ENCODE data around the gene IL18R1.

IL18R1 gene

DNA sequence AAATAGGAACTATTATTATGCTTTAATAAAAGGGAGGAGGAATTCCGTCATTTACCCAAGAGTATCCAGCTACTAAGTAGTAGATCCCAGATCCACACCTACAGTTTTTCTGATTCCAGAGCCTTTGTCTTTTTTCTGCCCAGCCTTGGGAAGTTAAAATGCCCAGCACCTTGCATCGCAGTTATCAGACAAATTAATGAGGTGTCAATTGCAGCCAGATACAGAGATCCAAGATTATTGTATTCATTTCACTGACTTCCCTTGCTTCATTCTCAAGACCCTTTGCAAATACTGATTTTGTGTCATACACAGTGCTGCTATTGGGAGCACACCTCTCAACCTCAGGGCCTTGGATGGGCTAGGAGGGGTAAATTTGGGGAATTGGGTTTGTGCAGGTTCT lies 1.1 kb downstream of the IL18R1 start:
- DNase-seq (ENCODE audit: low read depth, low spot score), result no peak
- Histone ChIP-seq H3K9me3 (ENCODE audit: low read depth, low read length) (no peaks in the 10 kb centered on the region), H3K27ac (no peak overlapping the region), H3K36me3 (ENCODE audit: insufficient read depth, low read length) (no peaks in the 10 kb centered on the region), H3K9ac (ENCODE audit: insufficient read length) (no peak overlapping the region), H3K4me3 (no peak overlapping the region)
- TF ChIP-seq FOXP2 (optimal IDR thresholded peaks at IDR 0.05; ENCODE audit: control extremely low read depth, extremely low read length, insufficient read depth) (no peak), POLR2AphosphoS5 (IDR thresholded peaks at IDR 0.05; ENCODE audit: borderline replicate concordance, low read depth, low read length) (no peak)

DNA sequence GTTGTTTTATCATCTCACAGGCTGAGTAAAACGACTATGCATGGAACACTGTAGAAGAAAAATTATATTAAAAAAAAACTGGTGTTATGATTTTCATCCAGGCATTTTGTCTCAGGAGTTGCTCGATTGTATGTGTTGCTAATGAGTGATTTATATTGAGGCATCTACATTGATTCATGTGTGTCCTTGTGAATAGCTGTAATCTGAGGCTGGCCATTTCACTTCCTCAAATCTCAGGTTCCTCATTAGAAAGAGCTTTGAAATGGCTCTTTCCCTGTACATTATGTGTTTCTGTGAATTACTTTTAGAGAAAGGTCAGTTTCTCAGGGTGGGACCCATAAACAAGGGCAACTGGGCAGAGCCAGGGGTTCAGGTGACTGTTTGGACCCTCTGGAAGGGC lies 2.3 kb downstream of the IL18R1 start:
- Histone ChIP-seq H3K9me3 (ENCODE audit: low read depth, low read length) (no peaks in the 10 kb centered on the region), H3K4me3 (no peak overlapping the region), H3K9ac (ENCODE audit: insufficient read length) (no peak overlapping the region), H3K36me3 (ENCODE audit: insufficient read depth, low read length) (no peaks in the 10 kb centered on the region), H3K27ac (no peak overlapping the region)
- TF ChIP-seq EZH2 (IDR thresholded peaks at IDR 0.05), result no peak
- TF ChIP-seq FOXP2 (optimal IDR thresholded peaks at IDR 0.05; ENCODE audit: control extremely low read depth, extremely low read length, insufficient read depth), result no peak
- no peak for TF ChIP-seq POLR2AphosphoS5 (IDR thresholded peaks at IDR 0.05; ENCODE audit: borderline replicate concordance, low read depth, low read length)
- no peak for DNase-seq (ENCODE audit: low read depth, low spot score)

DNA sequence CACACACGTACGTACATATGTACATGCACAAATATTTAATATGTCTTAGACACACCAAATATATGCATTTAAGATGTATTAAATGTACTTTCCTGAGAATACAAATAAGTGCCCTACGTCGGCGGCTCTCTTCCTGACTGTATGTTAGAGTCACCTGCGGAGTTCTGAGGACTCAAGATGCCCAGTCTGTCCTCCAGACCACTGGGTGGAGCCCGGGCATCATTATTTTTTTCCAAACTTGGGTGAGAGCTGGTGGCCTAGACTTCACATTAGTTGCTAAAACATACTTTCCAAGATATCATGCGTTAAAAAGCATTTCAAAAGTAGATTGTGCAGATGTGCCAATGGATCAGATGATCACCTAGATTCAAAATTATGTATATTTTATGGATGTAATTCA lies 2.9 kb downstream of the IL18R1 start:
- no peak overlapping the region for H3K9ac ChIP-seq (ENCODE audit: insufficient read length)
- no peak for DNase-seq (ENCODE audit: low read depth, low spot score)
- no peak overlapping the region for H3K4me3 ChIP-seq
- TF ChIP-seq POLR2AphosphoS5 (IDR thresholded peaks at IDR 0.05; ENCODE audit: borderline replicate concordance, low read depth, low read length) (no peak), EZH2 (IDR thresholded peaks at IDR 0.05) (no peak), FOXP2 (optimal IDR thresholded peaks at IDR 0.05; ENCODE audit: control extremely low read depth, extremely low read length, insufficient read depth) (no peak)
- no peaks in the 10 kb centered on the region for H3K36me3 ChIP-seq (ENCODE audit: insufficient read depth, low read length)
- no peaks in the 10 kb centered on the region for H3K9me3 ChIP-seq (ENCODE audit: low read depth, low read length)
- H3K27ac ChIP-seq, result no peak overlapping the region

DNA sequence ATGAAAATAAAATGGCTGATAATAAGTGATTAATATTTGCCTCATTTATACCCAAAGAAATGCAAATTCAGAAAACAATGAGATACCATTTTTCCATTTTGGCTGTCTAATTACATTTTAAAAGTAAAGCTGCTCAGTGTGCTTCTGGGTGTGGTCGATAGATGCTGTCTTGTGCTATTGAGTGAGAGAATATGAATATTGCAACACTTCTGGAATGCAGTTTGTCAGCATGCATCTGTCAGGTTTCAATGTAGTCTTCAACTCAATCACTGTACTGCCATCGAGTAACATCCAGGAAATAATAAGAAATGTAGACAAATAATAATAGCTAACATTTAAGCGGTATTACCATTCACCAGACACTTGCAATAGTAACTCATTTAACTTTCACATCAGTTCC lies 3.9 kb downstream of the IL18R1 start:
- H3K27ac ChIP-seq, result no peak overlapping the region
- no peak for DNase-seq (ENCODE audit: low read depth, low spot score)
- H3K4me3 ChIP-seq, result no peak overlapping the region
- no peaks in the 10 kb centered on the region for H3K36me3 ChIP-seq (ENCODE audit: insufficient read depth, low read length)
- no peak overlapping the region for H3K9ac ChIP-seq (ENCODE audit: insufficient read length)
- no peaks in the 10 kb centered on the region for H3K9me3 ChIP-seq (ENCODE audit: low read depth, low read length)
- no peak for TF ChIP-seq POLR2AphosphoS5 (IDR thresholded peaks at IDR 0.05; ENCODE audit: borderline replicate concordance, low read depth, low read length)
- TF ChIP-seq EZH2 (IDR thresholded peaks at IDR 0.05), result no peak
- no peak for TF ChIP-seq FOXP2 (optimal IDR thresholded peaks at IDR 0.05; ENCODE audit: control extremely low read depth, extremely low read length, insufficient read depth)

DNA sequence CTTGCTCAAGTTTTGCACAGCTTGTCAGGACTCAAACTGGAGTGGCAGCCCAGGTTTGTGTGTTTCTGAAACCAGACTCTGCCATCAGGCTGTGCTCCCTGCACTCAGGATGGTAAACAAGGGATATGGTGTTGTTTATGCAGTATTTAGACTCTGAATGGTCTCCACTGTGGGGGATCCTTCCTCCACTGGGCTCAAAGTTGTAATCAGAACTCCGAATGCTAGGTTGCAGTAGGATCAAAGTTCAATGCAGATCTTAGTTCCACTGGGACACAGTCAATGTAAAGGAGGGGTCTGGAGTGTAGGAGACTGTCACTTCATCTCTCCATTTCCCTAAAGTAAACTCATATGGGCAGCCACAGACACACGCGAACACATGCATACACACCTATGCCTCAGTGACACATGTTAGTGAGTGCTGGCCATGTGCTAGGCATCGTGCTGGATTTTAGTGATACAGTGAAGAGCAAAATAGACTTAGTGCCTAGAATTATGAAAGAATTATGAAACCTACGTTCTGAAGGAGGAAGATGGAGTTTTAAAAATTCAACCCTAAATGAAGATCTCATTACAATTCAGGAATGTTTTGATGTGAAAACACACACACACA lies 6.1 kb downstream of the IL18R1 start:
- DNase-seq (ENCODE audit: low read depth, low spot score), result no peak
- no peak overlapping the region for H3K4me3 ChIP-seq
- H3K36me3 ChIP-seq (ENCODE audit: insufficient read depth, low read length), result no peaks in the 10 kb centered on the region
- H3K9ac ChIP-seq (ENCODE audit: insufficient read length), result no peak overlapping the region
- H3K9me3 ChIP-seq (ENCODE audit: low read depth, low read length), result no peaks in the 10 kb centered on the region
- no peak overlapping the region for H3K27ac ChIP-seq
- TF ChIP-seq FOXP2 (optimal IDR thresholded peaks at IDR 0.05; ENCODE audit: control extremely low read depth, extremely low read length, insufficient read depth), result no peak
- no peak for TF ChIP-seq EZH2 (IDR thresholded peaks at IDR 0.05)
- TF ChIP-seq POLR2AphosphoS5 (IDR thresholded peaks at IDR 0.05; ENCODE audit: borderline replicate concordance, low read depth, low read length), result no peak

DNA sequence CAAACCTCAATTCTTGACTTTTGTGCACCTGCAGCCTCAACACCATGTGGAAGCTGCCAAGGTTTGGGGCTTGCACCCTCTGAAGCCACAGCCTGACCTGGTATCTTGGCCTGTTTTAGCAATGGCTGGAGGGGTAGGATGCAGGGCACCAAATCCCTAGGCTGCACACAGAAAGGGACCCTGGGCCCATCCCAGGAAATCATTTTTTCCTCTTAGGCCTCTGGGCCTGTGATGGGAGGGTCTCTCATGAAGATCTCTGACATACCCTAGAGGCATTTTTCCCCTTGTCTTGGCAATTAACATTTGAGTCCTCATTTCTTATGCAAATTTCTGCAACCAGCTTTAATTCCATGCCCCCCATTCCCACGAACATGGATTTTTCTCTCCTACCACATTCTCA lies 10.2 kb downstream of the IL18R1 start:
- DNase-seq (ENCODE audit: low read depth, low spot score), result no peak
- Histone ChIP-seq H3K9me3 (ENCODE audit: low read depth, low read length) (no peaks in the 10 kb centered on the region), H3K36me3 (ENCODE audit: insufficient read depth, low read length) (no peaks in the 10 kb centered on the region), H3K27ac (no peak overlapping the region), H3K4me3 (no peak overlapping the region), H3K9ac (ENCODE audit: insufficient read length) (no peak overlapping the region)
- TF ChIP-seq EZH2 (IDR thresholded peaks at IDR 0.05) (no peak), FOXP2 (optimal IDR thresholded peaks at IDR 0.05; ENCODE audit: control extremely low read depth, extremely low read length, insufficient read depth) (no peak), POLR2AphosphoS5 (IDR thresholded peaks at IDR 0.05; ENCODE audit: borderline replicate concordance, low read depth, low read length) (no peak)

DNA sequence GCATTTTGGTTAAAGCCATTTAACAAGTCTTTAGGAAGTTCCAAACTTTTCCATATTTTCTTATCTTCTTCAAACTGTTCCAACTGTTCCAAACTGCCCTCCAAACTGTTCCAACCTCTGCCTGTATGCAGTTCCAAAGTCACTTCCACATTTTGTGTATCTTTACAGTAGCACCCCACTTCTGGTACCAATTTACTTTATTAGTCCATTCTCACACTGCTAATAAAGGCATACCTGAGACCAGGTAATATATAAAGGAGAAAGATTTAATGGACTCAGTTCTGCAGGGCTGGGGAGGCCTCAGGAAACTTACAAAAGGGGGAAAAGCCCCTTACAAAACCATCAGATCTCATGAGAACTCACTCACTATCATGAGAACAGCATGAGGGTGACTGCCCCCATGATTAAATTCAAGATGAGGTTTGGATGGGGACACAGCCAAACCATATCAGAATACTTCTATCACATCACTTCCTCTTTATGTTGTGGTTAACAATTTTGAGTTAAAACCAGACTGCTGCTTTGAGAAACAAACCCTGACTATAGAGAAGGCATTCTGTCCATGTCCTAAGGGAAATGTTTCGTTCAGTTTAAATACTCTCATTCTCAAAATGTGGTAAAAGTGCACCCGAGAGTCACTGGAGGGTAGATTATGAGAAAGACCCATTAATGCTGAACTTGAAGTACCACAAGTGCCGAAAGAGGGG lies 11.0 kb downstream of the IL18R1 start:
- TF ChIP-seq EZH2 (IDR thresholded peaks at IDR 0.05) (no peak), FOXP2 (optimal IDR thresholded peaks at IDR 0.05; ENCODE audit: control extremely low read depth, extremely low read length, insufficient read depth) (no peak), POLR2AphosphoS5 (IDR thresholded peaks at IDR 0.05; ENCODE audit: borderline replicate concordance, low read depth, low read length) (no peak)
- Histone ChIP-seq H3K27ac (no peak overlapping the region), H3K9ac (ENCODE audit: insufficient read length) (no peak overlapping the region), H3K4me3 (no peak overlapping the region), H3K9me3 (ENCODE audit: low read depth, low read length) (no peaks in the 10 kb centered on the region), H3K36me3 (ENCODE audit: insufficient read depth, low read length) (no peaks in the 10 kb centered on the region)
- no peak for DNase-seq (ENCODE audit: low read depth, low spot score)

DNA sequence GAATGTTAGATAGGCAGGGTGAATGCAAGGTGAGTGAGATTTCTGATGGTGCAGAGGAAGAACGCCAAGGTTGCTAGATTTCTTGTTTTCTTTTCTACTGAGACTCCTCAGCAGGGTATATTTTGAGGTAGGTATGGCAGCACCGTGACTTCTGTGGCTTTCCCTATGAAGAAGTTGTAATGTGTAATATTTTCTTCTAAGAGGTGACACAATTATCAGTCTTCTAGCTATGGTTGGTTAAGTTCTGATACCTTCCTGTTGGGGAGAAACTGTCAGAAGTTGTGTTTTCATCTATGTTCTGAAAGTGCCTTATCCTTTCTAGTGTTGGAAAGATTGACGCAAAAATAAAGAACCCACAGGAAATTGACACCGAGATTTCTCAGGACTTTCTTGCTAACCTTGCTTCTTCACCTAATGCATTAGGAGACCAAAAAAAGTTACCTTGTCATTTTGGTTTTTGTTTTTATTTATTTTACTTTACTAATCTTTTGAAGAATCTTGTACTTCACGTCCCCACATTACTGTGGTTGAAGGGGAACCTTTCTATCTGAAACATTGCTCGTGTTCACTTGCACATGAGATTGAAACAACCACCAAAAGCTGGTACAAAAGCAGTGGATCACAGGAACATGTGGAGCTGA lies 11.9 kb downstream of the IL18R1 start:
- Histone ChIP-seq H3K9ac (ENCODE audit: insufficient read length) (no peak overlapping the region), H3K9me3 (ENCODE audit: low read depth, low read length) (no peaks in the 10 kb centered on the region), H3K27ac (no peak overlapping the region), H3K36me3 (ENCODE audit: insufficient read depth, low read length) (no peaks in the 10 kb centered on the region), H3K4me3 (no peak overlapping the region)
- TF ChIP-seq EZH2 (IDR thresholded peaks at IDR 0.05) (no peak), POLR2AphosphoS5 (IDR thresholded peaks at IDR 0.05; ENCODE audit: borderline replicate concordance, low read depth, low read length) (no peak), FOXP2 (optimal IDR thresholded peaks at IDR 0.05; ENCODE audit: control extremely low read depth, extremely low read length, insufficient read depth) (no peak)
- DNase-seq (ENCODE audit: low read depth, low spot score), result no peak
